GM06990 (cell line): ENCODE results near the gene WHRN.

Experiments
- DNase-seq: peaks from one replicate; pipeline ENCODE4 v3.0.0-alpha.2; 2011; ENCODE audit not compliant: insufficient read length; ENCODE audit errors: extremely low read depth
- H3K27me3 ChIP-seq: replicated peaks from 2 replicates; pipeline ENCODE4 v1.6.0; 2011; ENCODE audit warnings: low read length; ENCODE audit not compliant: control insufficient read depth, insufficient read depth
- H3K36me3 ChIP-seq: 2 replicates; pipeline ENCODE4 v1.5.1; 2011; ENCODE audit warnings: low read length; ENCODE audit not compliant: control insufficient read depth, insufficient read depth
- H3K4me3 ChIP-seq: replicated peaks from 2 replicates; pipeline ENCODE4 v1.5.1; 2011; ENCODE audit warnings: low read depth, mild to moderate bottlenecking, control low read depth, low read length
- TF ChIP-seq, protein P1 (sequence below): IDR thresholded peaks from 2 replicates; pipeline ENCODE4 v1.5.1; 2011; ENCODE audit warnings: low read length, control low read depth, mild to moderate bottlenecking, inconsistent platforms; ENCODE audit not compliant: insufficient read depth, poor library complexity, severe bottlenecking

Gene WHRN

DNA sequence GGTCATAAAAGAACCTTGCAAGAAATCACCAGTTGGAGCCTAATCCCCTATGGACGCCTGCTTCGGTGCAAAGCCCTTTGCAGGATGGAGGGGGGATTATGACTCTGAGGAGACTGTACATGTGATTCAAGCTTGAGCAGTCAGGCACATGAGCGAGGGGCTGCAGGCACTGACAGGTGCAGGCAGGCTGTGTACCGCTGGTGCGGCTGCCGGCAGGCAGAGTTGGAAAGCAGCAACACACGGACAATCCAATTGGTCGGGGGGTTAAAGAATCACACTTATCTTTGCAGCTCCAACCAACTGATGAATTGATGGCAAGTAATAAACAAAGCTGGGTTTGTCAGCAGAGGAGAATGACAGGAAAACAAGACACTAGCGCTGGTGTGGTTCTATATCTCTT lies 5.7 kb downstream of the WHRN start:
- H3K36me3 ChIP-seq = no peaks in the 10 kb centered on the region
- no peak overlapping the region for H3K4me3 ChIP-seq
- TF ChIP-seq, protein P1, sequence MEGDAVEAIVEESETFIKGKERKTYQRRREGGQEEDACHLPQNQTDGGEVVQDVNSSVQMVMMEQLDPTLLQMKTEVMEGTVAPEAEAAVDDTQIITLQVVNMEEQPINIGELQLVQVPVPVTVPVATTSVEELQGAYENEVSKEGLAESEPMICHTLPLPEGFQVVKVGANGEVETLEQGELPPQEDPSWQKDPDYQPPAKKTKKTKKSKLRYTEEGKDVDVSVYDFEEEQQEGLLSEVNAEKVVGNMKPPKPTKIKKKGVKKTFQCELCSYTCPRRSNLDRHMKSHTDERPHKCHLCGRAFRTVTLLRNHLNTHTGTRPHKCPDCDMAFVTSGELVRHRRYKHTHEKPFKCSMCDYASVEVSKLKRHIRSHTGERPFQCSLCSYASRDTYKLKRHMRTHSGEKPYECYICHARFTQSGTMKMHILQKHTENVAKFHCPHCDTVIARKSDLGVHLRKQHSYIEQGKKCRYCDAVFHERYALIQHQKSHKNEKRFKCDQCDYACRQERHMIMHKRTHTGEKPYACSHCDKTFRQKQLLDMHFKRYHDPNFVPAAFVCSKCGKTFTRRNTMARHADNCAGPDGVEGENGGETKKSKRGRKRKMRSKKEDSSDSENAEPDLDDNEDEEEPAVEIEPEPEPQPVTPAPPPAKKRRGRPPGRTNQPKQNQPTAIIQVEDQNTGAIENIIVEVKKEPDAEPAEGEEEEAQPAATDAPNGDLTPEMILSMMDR = no peak
- no peaks in the 10 kb centered on the region; the same call in none of the 2 replicates for H3K27me3 ChIP-seq
- DNase-seq = no peak

DNA sequence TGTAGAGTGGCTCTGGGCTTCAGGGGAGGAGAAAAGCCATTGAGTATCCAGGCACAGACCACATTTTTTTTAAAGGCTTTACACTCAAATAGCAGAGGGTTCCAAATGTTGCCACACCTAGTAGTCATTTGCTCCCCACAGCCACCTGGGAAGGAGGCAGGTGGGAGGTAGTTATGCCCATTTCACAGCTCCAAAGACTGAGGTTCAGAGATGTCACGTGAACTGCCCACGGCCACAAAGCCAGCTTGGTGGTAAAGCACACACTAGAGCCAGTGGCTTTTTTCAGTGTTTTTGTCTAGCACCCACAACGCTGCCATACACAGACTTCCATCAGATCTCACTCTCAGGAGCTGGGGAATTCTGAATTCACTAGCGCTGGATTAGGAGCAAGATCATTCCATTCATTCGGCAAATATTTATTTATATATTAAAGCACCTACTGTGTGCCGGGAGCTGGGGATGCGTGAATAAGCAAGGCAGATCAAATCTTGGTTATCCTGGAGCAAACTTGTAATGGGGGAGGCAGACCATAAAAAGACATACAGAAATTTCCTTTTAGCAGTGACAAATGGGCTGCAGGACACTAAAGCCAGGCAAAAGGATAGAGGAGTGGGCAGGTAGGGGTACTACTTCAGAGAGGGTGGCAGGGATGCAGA lies 7.4 kb downstream of the WHRN start:
- no peaks in the 10 kb centered on the region for H3K36me3 ChIP-seq
- TF ChIP-seq, protein P1 = no peak
- H3K4me3 ChIP-seq = no peak overlapping the region
- H3K27me3 ChIP-seq = no peaks in the 10 kb centered on the region; the same call in 1 of the 2 replicates
- DNase-seq = no peak

DNA sequence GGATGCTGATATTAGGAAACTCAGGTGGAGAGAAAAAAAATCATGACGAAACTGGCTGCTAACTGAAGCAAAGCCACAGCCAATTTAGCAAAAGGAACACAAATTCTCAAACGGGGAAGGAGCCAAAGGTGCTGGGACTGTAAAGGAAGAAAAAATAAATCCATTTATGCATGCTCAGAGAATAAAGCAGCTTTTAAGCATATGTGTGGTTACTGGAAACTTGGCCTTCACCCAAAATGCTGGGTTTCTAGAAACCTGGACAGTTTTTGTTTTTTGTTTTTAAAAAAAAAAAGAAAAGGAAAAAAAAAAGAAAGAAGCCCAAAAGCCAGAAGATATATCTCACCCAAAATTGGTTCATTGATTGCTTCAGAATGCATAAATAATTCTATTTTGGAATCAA lies 8.0 kb downstream of the WHRN start:
- Histone ChIP-seq H3K27me3 (no peaks in the 10 kb centered on the region; the same call in 1 of the 2 replicates), H3K4me3 (no peak overlapping the region), H3K36me3 (no peaks in the 10 kb centered on the region)
- TF ChIP-seq, protein P1 = no peak
- DNase-seq = no peak

DNA sequence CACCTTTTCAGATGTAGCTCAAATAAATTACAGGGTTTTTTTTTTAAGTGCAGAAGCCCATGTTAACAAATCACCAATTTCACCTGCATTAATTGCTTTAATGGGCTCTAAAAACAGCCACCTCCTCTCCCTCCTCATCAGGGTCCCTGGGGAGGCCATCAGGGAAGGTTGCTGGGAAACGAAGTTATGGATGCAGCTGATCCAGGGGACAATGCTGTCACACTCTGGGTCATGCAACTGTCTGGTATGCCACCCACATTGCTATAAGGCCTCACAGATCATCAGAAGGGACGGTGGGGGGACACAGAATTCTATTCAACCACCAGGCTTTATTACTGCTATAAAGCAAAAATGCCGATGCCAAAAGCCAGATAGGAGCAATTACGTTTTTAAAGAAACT lies 9.3 kb downstream of the WHRN start:
- H3K4me3 ChIP-seq = no peak overlapping the region
- no peak for DNase-seq
- no peaks in the 10 kb centered on the region; the same call in 1 of the 2 replicates for H3K27me3 ChIP-seq
- H3K36me3 ChIP-seq = no peaks in the 10 kb centered on the region
- TF ChIP-seq, protein P1 = no peak

DNA sequence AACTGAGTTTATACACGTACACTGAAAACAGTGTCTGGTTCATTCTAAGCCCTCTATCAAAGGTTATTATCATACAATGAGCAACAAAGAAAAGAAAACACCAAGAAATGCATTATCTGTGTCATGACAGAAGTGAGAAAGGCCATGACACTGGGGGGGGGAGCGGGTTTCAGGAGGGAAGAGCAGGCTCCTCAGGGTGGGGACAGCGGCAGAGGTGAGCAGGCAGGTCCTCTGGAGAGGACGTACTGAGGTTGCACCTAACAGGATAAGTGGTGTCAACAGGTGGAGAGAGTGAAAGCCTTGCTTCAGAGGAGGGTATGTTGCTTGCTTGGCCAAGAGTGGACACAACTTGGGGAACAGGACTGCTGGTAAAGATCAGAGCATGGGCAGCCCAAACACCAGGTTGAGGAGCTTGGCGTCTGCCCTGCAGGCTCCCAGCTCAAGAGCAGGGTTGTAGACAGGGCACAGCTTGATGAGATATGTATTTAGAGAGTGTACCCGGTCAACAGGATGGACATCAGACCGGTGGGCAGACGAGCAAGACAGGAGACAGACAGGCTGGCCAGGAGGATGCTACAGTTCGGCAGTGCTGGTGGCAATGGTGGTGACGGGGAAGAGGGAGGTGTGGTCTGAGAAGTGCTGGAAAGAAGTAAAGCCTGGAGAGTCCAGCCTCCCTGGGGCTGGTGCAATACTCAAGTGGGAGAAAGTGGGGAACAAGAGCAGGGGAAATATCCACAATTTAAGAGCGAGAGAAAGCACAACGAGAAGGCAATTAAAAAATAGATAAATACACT lies 10.3 kb downstream of the WHRN start:
- Histone ChIP-seq H3K36me3 (no peaks in the 10 kb centered on the region), H3K27me3 (no peaks in the 10 kb centered on the region; the same call in 1 of the 2 replicates), H3K4me3 (no peak overlapping the region)
- TF ChIP-seq, protein P1 = no peak
- no peak for DNase-seq
